Heart right ventricle (tissue), 16 donors: Measurements from ENCODE around the gene UNC13B. TPM values are rescaled to one million over a fixed set of nuclear protein-coding genes. Genes with fewer than 3 reads are reported as not detected.

Experiments
- ATAC-seq, 8 donors: fragments of 200-7000 bp; cut with Tn5 transposase; one replicate each; pipeline ENCODE4 v1.9.1; 2020; ENCODE audit warnings: mild to moderate bottlenecking in 8 of 8, moderate library complexity in 8 of 8, moderate number of reproducible peaks in 1 of 8
- DNase-seq, 2 donors: peaks; one replicate each; pipeline ENCODE4 v3.0.0-alpha.2; 2020
- H3K27ac ChIP-seq, 10 donors: fragments of 200-600 bp; sonication (generic) in 2 of 10; one replicate each; pipeline versions ENCODE4 v1.5.0 to v1.8.0; 2020 to 2022; ENCODE audit warnings: mild to moderate bottlenecking in 3 of 10
- H3K27me3 ChIP-seq, 7 donors: fragments of 200-600 bp; one replicate each; pipeline ENCODE4 v1.8.0; 2021 to 2022; ENCODE audit warnings: mild to moderate bottlenecking in 2 of 7
- H3K36me3 ChIP-seq, 9 donors: fragments of 200-600 bp; sonication (generic) in 1 of 9; one replicate each; pipeline versions ENCODE4 v1.5.0 to v1.8.0; 2020 to 2022; ENCODE audit warnings: mild to moderate bottlenecking in 2 of 9
- H3K4me1 ChIP-seq, 9 donors: fragments of 200-600 bp; sonication (generic) in 1 of 9; one replicate each; pipeline versions ENCODE4 v1.5.0 to v1.8.0; 2020 to 2022; ENCODE audit warnings: mild to moderate bottlenecking in 4 of 9
- H3K4me3 ChIP-seq, 10 donors: fragments of 200-600 bp; sonication (generic) in 2 of 10; one replicate each; pipeline versions ENCODE4 v1.5.0 to v1.8.0; 2020 to 2022; ENCODE audit warnings: mild to moderate bottlenecking in 7 of 10, moderate library complexity in 2 of 10
- H3K9me3 ChIP-seq, 11 donors: fragments of 200-600 bp in 10 of 11; sonication (generic) in 2 of 11; one replicate each; pipeline versions ENCODE4 v1.5.0 to v1.8.0; 2013 to 2022; ENCODE audit warnings: mild to moderate bottlenecking in 2 of 11, control low read depth in 1 of 11, moderate library complexity in 1 of 11
- WGBS, 2 donors: extraction: QIAGEN DNeasy Blood & Tissue Kit; methylation state at CpG; one replicate each; pipeline ENCODE4 v1.1.7; 2013; ENCODE audit warnings: inconsistent platforms in 1 of 2; 5-methylcytosine and 5-hydroxymethylcytosine counted together
- intact Hi-C, 10 donors: fragments of 100-400 bp; cut with DNase I; formaldehyde crosslinking; loops; one replicate each; pipeline versions ENCODE4 v1.11.1 to v1.14.2; 2022
- polyA plus RNA-seq, 2 donors: library from polyadenylated mRNA; stranded (reverse); fragments of 200-250 nt; gene quantifications; one replicate each; pipeline ENCODE4 v1.2.3, GENCODE V29; 2013
- total RNA-seq, 10 donors: library from RNA; stranded (reverse); fragmentation: NEBNext Ultra II Directional in 3 of 10; extraction: Animal tissue kit (Norgen Biotek cat#: 25700) in 3 of 10; gene quantifications; one replicate each; pipeline versions ENCODE4 v1.2.1 to v1.2.4, GENCODE V29; 2021 to 2023
- TF ChIP-seq, protein P1 (sequence below), 9 donors: fragments of 200-600 bp; sonication (generic) in 2 of 9; IDR thresholded peaks; one replicate each; pipeline versions ENCODE4 v1.5.0 to v1.8.0; 2021 to 2022; ENCODE audit warnings: antibody characterized with exemption in 9 of 9, mild to moderate bottlenecking in 5 of 9, moderate library complexity in 1 of 9
- donor health status: Arrhythmogenic right ventricular cardiomyopathy.
- donor health status: ischemic (EF 13 %, LVEDD 7.1; RV severe dilation, severe dysfunction).
- donor health status: healthy with polysubstance abuse.
- donor health status: DM: no; HTN: yes; CAD: no.
- donor health status: DM: no; HTN: no; CAD: no.
- donor health status: ischemic (EF 25% LVEDD 6.9; RV normal size, moderate dysfunction).
- donor health status: ischemic (EF 25% LVEDD 5.7; RV mildly dilated, moderate dysfunction).
- donor health status: healthy.
- donor health status: DM: yes; HTN: yes; CAD: no.
- donor health status: Ischemic cardiomyopathy.
- donor health status: ischemic (EF 35%, LVEDD 5.7; RV mildly dilated, moderate dysfunction).
- donor health status: nonischemic (EF 11% LVEDD 7.7; RV severe dilation, severe dysfunction).
- donor health status: DM: yes; HTN: yes; CAD: no.
- donor health status: PGD.
- donor health status: ischemic (EF 29% LVEDD 5.4; RV normal size, mild dysfunction).
- donor health status: nonischemic (EF 23%, LVEDD 6.1; RV moderate dilation, normal function).

The UNC13B gene
- total and polyA plus RNA-seq, 12 donors = 13.1 to 27.1 (median 18.9) TPM

DNA sequence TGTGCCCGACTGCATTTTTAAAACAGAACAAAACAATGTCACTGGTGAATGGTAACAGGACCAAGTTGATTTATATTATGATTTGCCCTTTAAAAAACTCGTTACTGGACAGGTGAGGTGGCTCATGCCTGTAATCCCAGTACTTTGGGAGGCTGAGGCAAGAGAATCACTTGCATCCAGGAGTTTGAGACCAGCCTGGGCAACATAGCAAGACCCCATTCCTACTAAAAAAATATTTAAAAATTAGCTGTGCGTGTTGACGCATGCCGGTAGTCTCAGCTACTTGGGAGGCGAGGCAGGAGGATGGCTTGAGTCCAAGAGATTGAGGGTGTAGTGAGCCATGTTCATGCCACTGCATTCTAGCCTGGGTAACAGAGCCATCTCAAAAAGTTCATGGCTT lies 7.2 kb downstream of the UNC13B start:
- H3K4me3 ChIP-seq = no peak overlapping the region
- H3K4me1 ChIP-seq = peaks cover 0 to 40% (median 15%) of the 10 kb centered on the region in 9 donors
- intact Hi-C loops = loop anchor here in 1 of 10 donors (10.0 kb wide), 2 partner anchors 86 to 176 kb away; no protein-coding TSS in a partner anchor
- DNase-seq = no peak
- 84 to 85% methylated on average over 6 of the region's 6 CpGs for WGBS, 2 donors
- H3K27ac ChIP-seq = no peak overlapping the region
- ATAC-seq = no peak
- H3K36me3 ChIP-seq = no peaks in the 10 kb centered on the region
- H3K9me3 ChIP-seq = no peaks in the 10 kb centered on the region
- TF ChIP-seq, protein P1, sequence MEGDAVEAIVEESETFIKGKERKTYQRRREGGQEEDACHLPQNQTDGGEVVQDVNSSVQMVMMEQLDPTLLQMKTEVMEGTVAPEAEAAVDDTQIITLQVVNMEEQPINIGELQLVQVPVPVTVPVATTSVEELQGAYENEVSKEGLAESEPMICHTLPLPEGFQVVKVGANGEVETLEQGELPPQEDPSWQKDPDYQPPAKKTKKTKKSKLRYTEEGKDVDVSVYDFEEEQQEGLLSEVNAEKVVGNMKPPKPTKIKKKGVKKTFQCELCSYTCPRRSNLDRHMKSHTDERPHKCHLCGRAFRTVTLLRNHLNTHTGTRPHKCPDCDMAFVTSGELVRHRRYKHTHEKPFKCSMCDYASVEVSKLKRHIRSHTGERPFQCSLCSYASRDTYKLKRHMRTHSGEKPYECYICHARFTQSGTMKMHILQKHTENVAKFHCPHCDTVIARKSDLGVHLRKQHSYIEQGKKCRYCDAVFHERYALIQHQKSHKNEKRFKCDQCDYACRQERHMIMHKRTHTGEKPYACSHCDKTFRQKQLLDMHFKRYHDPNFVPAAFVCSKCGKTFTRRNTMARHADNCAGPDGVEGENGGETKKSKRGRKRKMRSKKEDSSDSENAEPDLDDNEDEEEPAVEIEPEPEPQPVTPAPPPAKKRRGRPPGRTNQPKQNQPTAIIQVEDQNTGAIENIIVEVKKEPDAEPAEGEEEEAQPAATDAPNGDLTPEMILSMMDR (IDR thresholded peaks at IDR 0.05) = no peak
- no peaks in the 10 kb centered on the region for H3K27me3 ChIP-seq

- intact Hi-C loops = no loop called here
- Histone ChIP-seq H3K4me1 (peaks cover 0 to 26% (median 8%) of the 10 kb centered on the region in 9 donors), H3K27ac (no peak overlapping the region), H3K9me3 (no peaks in the 10 kb centered on the region), H3K36me3 (no peaks in the 10 kb centered on the region), H3K27me3 (no peaks in the 10 kb centered on the region), H3K4me3 (no peak overlapping the region)
- 54 to 61% methylated on average over 2 of the region's 2 CpGs for WGBS, 2 donors
- ATAC-seq = no peak
- DNase-seq = no peak
- TF ChIP-seq, protein P1 (IDR thresholded peaks at IDR 0.05) = no peak
These were observed 11.1 kb downstream of the UNC13B start for GRCh38 chr9:35172878-35173277.

GRCh38 chr9:35177520-35177919 lies 15.7 kb downstream of the UNC13B start:
- Histone ChIP-seq H3K4me1 (peaks cover 0 to 16% (median 6%) of the 10 kb centered on the region in 9 donors), H3K9me3 (peaks cover 0 to 11% (median 0%) of the 10 kb centered on the region in 11 donors), H3K27me3 (no peaks in the 10 kb centered on the region), H3K4me3 (no peak overlapping the region), H3K27ac (no peak overlapping the region), H3K36me3 (no peaks in the 10 kb centered on the region)
- TF ChIP-seq, protein P1 (IDR thresholded peaks at IDR 0.05) = no peak
- no peak for ATAC-seq
- no peak for DNase-seq
- intact Hi-C loops = no loop called here

GRCh38 chr9:35179347-35180280 lies 17.8 kb downstream of the UNC13B start:
- ATAC-seq = no peak
- no peaks in the 10 kb centered on the region for H3K36me3 ChIP-seq
- no peak overlapping the region for H3K27ac ChIP-seq
- intact Hi-C loops = no loop called here
- TF ChIP-seq, protein P1 (IDR thresholded peaks at IDR 0.05) = no peak
- WGBS, 2 donors = 81 to 90% methylated on average over 4 of the region's 4 CpGs
- H3K9me3 ChIP-seq = peaks cover 0 to 11% (median 0%) of the 10 kb centered on the region in 11 donors
- H3K4me3 ChIP-seq = no peak overlapping the region
- no peak for DNase-seq
- H3K27me3 ChIP-seq = no peaks in the 10 kb centered on the region
- H3K4me1 ChIP-seq = peaks cover 0 to 6% (median 0%) of the 10 kb centered on the region in 9 donors
